Measurements from ENCODE around the gene ANO1.

The ANO1 gene

DNA sequence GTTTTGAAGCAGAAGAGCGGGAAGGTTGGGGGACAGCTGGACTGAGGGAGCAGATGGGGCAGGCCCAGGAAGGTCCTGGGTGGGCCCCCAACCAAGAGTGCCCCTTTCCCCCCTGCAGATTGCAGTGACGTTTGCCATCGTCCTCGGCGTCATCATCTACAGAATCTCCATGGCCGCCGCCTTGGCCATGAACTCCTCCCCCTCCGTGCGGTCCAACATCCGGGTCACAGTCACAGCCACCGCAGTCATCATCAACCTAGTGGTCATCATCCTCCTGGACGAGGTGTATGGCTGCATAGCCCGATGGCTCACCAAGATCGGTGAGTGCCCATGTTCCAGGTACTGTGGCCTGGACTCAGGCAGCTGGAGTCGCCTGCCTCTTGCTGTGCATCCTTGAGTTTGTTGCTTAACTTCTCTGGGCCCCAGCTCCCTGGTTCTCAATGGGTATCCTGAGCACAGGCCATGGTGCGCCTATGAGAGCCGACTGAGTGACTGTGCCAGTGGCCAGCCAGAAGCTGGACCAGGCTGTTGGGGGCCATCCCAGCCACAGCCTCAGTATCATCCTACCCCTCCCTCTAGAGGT is 83.0 kb downstream of the ANO1 start:
- Histone ChIP-seq H3K9me2 (ENCODE audit: low read depth, low read length) (no peaks in the 10 kb centered on the region), H3F3A (ENCODE audit: insufficient read depth, low read length) (no peaks in the 10 kb centered on the region), H3K27me3 (ENCODE audit: insufficient read depth, low read length) (no peaks in the 10 kb centered on the region; the same call in 1 of the 2 replicates), H3K27ac (ENCODE audit: low read depth, low read length, poor library complexity, severe bottlenecking) (no peak overlapping the region), H3K9ac (ENCODE audit: low read length) (no peak overlapping the region), H3K4me2 (ENCODE audit: low read length) (no peak overlapping the region), H4K20me1 (ENCODE audit: insufficient read depth, low read length) (no peaks in the 10 kb centered on the region), H3K4me1 (ENCODE audit: insufficient read depth, low read length, severe bottlenecking) (no peaks in the 10 kb centered on the region), H3K36me3 (ENCODE audit: insufficient read depth, low read length) (no peaks in the 10 kb centered on the region), H2AFZ (ENCODE audit: low read length) (no peak overlapping the region), H3K9me3 (ENCODE audit: low read length) (no peaks in the 10 kb centered on the region), H3K79me2 (ENCODE audit: insufficient read depth, low read length) (no peaks in the 10 kb centered on the region), H3K4me3 (ENCODE audit: low read depth, low read length, poor library complexity, severe bottlenecking) (no peak overlapping the region)
- TF ChIP-seq, protein P1, sequence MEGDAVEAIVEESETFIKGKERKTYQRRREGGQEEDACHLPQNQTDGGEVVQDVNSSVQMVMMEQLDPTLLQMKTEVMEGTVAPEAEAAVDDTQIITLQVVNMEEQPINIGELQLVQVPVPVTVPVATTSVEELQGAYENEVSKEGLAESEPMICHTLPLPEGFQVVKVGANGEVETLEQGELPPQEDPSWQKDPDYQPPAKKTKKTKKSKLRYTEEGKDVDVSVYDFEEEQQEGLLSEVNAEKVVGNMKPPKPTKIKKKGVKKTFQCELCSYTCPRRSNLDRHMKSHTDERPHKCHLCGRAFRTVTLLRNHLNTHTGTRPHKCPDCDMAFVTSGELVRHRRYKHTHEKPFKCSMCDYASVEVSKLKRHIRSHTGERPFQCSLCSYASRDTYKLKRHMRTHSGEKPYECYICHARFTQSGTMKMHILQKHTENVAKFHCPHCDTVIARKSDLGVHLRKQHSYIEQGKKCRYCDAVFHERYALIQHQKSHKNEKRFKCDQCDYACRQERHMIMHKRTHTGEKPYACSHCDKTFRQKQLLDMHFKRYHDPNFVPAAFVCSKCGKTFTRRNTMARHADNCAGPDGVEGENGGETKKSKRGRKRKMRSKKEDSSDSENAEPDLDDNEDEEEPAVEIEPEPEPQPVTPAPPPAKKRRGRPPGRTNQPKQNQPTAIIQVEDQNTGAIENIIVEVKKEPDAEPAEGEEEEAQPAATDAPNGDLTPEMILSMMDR (IDR thresholded peaks at IDR 0.05; ENCODE audit: low read length): no peak
- no peak for TF ChIP-seq EZH2 (IDR thresholded peaks at IDR 0.05; ENCODE audit: borderline replicate concordance, low read length)

GRCh38 chr11:70164705-70165104 is 86.6 kb downstream of the ANO1 start:
- Histone ChIP-seq H3K9me2 (ENCODE audit: low read depth, low read length) (no peaks in the 10 kb centered on the region), H3K9ac (ENCODE audit: low read length) (no peak overlapping the region), H3K9me3 (ENCODE audit: low read length) (no peaks in the 10 kb centered on the region), H3K4me2 (ENCODE audit: low read length) (no peak overlapping the region), H3F3A (ENCODE audit: insufficient read depth, low read length) (no peaks in the 10 kb centered on the region), H3K27me3 (ENCODE audit: insufficient read depth, low read length) (no peaks in the 10 kb centered on the region; the same call in 1 of the 2 replicates), H3K36me3 (ENCODE audit: insufficient read depth, low read length) (no peaks in the 10 kb centered on the region), H3K27ac (ENCODE audit: low read depth, low read length, poor library complexity, severe bottlenecking) (no peak overlapping the region), H4K20me1 (ENCODE audit: insufficient read depth, low read length) (no peaks in the 10 kb centered on the region), H3K79me2 (ENCODE audit: insufficient read depth, low read length) (no peaks in the 10 kb centered on the region), H3K4me1 (ENCODE audit: insufficient read depth, low read length, severe bottlenecking) (no peaks in the 10 kb centered on the region), H2AFZ (ENCODE audit: low read length) (no peak overlapping the region), H3K4me3 (ENCODE audit: low read depth, low read length, poor library complexity, severe bottlenecking) (no peak overlapping the region)
- no peak for TF ChIP-seq EZH2 (IDR thresholded peaks at IDR 0.05; ENCODE audit: borderline replicate concordance, low read length)
- TF ChIP-seq, protein P1 (IDR thresholded peaks at IDR 0.05; ENCODE audit: low read length): no peak

DNA sequence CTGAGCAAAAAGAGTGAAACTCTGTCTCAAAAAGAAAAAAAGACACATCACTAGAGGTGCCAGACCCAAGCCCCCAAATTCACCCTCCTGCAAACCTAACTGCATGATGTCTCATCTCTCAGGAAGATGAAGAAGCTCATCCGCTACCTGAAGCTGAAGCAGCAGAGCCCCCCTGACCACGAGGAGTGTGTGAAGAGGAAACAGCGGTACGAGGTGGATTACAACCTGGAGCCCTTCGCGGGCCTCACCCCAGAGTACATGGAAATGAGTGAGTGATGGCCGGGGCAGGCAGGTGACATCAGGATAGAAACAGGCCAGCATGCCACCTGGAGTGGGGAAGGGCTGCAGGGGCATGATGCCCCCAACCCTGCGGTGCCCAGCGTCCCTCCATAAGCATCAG is 89.0 kb downstream of the ANO1 start:
- Histone ChIP-seq H3K27me3 (ENCODE audit: insufficient read depth, low read length) (no peaks in the 10 kb centered on the region; the same call in 1 of the 2 replicates), H3K79me2 (ENCODE audit: insufficient read depth, low read length) (no peaks in the 10 kb centered on the region), H3K4me1 (ENCODE audit: insufficient read depth, low read length, severe bottlenecking) (no peaks in the 10 kb centered on the region), H3F3A (ENCODE audit: insufficient read depth, low read length) (no peaks in the 10 kb centered on the region), H3K9me3 (ENCODE audit: low read length) (no peaks in the 10 kb centered on the region), H3K4me3 (ENCODE audit: low read depth, low read length, poor library complexity, severe bottlenecking) (no peak overlapping the region), H4K20me1 (ENCODE audit: insufficient read depth, low read length) (no peaks in the 10 kb centered on the region), H3K9ac (ENCODE audit: low read length) (no peak overlapping the region), H3K9me2 (ENCODE audit: low read depth, low read length) (no peaks in the 10 kb centered on the region), H2AFZ (ENCODE audit: low read length) (no peak overlapping the region), H3K27ac (ENCODE audit: low read depth, low read length, poor library complexity, severe bottlenecking) (no peak overlapping the region), H3K4me2 (ENCODE audit: low read length) (no peak overlapping the region), H3K36me3 (ENCODE audit: insufficient read depth, low read length) (no peaks in the 10 kb centered on the region)
- no peak for TF ChIP-seq EZH2 (IDR thresholded peaks at IDR 0.05; ENCODE audit: borderline replicate concordance, low read length)
- TF ChIP-seq, protein P1 (IDR thresholded peaks at IDR 0.05; ENCODE audit: low read length): no peak
